HG02981 (cell line): ENCODE data around the gene PPP1R27.

Experiments used
- ATAC-seq: cut with Tn5 transposase; IDR thresholded peaks from one replicate; pipeline ENCODE4 v1.9.1; 2021; ENCODE audit warnings: mild to moderate bottlenecking, moderate library complexity; ENCODE audit not compliant: unreplicated experiment

PPP1R27 gene, protein sequence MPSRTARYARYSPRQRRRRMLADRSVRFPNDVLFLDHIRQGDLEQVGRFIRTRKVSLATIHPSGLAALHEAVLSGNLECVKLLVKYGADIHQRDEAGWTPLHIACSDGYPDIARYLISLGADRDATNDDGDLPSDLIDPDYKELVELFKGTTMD

GRCh38 chr17:81834831-81835267 is at the start of gene PPP1R27:
TSS of gene PPP1R27 (minus strand) at chr17:81835050. CDS start at chr17:81834953, 97 bp downstream.
- no peak for ATAC-seq

GRCh38 chr17:81884520-81884919 is 49.7 kb upstream of the PPP1R27 start:
- no peak for ATAC-seq

GRCh38 chr17:81879121-81879520 is 44.3 kb upstream of the PPP1R27 start:
- no peak for ATAC-seq

- no peak for ATAC-seq
Measured at GRCh38 chr17:81878294-81878693, 43.4 kb upstream of the PPP1R27 start.

DNA sequence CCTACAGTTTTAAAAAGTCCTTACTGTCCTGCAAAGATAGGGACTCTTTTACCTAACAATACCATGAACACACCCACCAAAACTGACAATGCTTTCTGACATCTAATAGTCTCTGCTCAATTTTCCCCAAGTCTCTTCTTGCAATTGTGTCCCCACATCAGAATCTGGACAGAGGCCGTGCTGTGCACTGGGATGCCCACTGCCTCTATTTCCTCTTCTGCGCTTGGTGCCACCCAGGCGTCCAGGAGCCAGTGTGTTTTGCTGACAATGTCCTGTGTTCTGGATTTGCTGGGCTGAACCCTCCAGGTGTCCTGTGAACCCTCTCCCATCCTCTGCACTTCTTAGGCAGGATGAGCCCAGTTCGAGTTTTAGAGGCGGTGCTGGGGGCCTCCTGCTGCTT is 42.7 kb upstream of the PPP1R27 start:
- ATAC-seq = no peak

DNA sequence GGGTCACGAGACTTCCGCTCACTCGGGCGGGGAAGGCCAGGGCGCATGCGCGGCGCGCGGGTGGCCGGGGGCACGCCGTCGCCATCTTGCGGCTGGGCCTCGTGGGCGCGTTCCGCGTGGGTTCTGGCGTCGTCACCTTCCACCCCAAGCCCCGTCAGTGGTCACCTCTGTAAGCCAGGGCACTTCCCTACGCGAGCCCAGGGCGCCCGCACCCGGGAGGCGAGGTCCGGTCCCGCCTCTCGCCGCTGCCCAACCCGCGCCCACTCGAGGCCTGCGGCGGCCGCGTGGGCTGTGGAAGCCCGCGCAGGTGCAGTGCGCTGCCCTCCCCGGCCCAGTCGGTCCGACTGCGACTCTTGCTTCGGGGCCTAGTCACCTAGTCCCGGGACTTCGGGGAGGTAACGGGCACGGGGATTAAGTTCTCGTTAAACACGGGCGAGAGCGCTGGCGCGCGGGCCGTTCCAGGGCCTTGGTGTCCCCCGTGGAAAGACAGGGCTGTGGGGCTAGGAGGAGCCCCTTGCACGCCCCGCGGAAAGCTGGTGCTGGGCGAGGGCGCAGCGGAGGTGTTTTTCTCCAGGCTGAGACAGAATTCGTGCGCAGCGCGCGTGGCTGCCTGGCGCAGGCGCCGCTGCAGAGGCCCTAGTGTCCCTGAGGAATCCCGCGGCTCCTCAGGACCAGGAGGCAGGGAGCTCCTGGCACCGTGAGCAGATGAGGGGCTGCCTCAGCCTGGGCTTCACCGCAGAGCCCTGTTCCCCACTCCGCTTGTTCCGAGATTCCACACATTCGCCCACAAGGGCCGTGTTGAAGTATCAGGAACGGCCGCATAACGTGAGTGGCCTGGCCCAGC is 36.8 kb upstream of the PPP1R27 start:
- peak; percentile 47 for ATAC-seq

DNA sequence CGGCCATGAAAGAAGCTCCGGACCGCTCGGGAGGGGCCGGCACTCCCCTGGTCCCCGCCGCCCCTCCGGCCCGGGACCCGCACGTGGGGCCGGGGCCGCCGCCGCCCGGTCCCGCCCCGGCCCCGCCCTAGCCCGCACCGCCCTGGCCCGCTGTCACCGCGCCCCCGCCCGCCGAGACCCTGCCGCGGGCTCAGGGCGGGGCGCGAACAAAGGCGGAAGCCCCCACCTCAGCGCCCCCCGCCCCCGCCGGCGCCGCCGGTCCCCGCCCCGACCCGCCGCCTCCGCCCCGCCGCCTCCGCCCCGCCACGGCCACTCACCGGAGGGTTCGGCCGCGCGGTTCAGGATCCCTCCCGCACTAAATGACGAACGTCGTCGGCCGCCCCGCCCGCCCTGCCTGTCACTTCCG is 36.1 kb upstream of the PPP1R27 start, which contains the start of gene ARHGDIA:
ARHGDIA (minus strand) TSS at position 357 of the 406 bp plus-strand sequence. CDS start 1,407 bp downstream, outside the sequence.
- ATAC-seq = peak; percentile 7

GRCh38 chr17:81870131-81870980 is 35.5 kb upstream of the PPP1R27 start:
- peak; percentile 12 for ATAC-seq

GRCh38 chr17:81869221-81870130 is 34.6 kb upstream of the PPP1R27 start:
- ATAC-seq = no peak

GRCh38 chr17:81868674-81869220 is 33.9 kb upstream of the PPP1R27 start:
- no peak for ATAC-seq

DNA sequence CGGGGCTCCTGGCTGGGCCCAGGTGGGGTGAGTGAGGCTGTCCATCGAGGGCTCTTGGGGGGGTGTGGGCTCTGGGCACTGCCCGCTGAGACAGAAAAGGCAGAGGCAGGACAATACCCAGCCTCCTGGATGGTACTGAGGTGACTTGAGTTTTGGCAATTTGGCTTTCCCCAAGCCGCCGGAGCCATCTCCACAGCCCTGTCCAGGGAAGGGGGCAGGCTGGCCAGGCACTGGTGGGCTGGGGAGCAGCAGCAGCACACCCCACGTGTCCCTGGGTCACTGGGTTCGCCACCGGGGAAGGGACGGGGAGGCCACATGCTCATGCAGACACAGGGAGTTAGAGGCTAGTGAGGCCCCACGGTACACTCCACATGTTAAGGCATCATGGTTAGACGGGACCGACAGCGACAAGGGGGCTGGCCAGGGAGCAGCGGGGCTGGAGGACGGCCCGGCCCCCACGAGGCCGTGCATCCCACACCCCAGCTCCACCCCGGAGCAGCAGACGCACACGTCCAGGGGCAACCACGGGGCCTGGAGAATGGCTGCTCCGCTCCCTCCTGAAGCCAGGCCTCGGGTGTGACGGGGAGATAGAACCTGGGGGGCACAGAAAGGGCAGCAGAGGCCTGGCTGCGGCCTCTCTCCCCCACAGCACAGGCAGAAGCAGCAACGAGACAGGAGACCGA is 33.3 kb upstream of the PPP1R27 start:
- no peak for ATAC-seq

DNA sequence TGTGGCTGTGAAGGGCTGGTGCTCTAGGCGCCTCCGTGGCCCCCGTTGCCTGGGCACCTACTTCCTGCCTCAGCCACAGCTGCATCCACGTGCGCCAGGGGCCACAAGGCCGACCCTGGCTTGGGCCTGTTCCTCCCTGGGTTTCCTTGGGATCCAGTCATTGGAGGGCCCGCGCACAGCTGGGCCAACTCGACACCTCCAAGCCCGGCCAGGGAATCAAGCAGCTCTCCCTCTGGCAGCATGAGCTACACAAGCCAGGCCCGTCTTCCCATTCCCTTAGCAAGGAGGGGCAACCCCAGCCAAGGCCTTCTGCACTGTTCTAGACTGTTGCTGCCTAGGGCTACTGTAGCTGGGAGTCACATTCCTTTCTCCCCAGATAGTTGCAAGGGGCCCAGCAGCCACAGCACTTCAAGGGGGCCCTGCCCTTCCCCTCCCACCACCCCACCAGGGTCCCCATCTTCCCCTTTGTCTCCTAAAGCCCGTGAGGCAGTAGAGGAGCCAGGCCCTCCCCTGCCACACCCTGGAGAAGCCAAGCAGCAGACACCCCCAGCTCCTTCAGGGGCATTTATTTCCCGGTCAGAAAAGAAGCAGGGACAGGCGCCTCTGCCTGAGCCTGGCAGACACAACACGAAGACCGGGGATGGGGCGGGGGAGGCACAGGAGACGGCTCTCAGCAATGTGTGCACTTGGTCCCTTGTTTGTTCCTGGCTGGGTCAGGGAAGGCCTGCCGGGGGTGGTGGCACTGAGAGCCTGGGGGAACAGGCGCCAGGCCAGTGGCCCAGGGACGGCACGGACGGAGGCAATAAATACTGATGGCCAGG is 32.5 kb upstream of the PPP1R27 start:
- no peak for ATAC-seq

GRCh38 chr17:81866440-81867169 is 31.8 kb upstream of the PPP1R27 start:
- ATAC-seq = no peak

GRCh38 chr17:81865733-81866439 is 31.0 kb upstream of the PPP1R27 start:
- ATAC-seq = no peak

DNA sequence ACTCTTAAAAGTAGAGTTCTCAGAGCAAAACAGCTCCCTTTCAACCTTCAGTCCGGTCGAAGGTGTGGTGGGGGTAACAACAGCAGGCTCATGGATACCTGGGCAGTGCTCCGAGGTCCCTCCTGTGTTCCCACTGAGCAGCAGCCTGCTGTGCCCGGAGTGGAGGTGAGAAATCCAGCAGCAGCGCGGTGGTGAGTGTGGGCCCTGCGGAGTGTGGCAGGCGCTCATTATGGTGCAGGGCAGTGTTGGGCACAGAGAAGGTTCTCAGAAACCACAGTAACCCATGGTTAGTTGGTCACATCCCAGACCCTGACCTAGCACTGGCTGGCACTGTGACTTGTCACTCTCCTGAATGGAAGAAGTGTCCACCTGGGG is 30.5 kb upstream of the PPP1R27 start:
- ATAC-seq = no peak

DNA sequence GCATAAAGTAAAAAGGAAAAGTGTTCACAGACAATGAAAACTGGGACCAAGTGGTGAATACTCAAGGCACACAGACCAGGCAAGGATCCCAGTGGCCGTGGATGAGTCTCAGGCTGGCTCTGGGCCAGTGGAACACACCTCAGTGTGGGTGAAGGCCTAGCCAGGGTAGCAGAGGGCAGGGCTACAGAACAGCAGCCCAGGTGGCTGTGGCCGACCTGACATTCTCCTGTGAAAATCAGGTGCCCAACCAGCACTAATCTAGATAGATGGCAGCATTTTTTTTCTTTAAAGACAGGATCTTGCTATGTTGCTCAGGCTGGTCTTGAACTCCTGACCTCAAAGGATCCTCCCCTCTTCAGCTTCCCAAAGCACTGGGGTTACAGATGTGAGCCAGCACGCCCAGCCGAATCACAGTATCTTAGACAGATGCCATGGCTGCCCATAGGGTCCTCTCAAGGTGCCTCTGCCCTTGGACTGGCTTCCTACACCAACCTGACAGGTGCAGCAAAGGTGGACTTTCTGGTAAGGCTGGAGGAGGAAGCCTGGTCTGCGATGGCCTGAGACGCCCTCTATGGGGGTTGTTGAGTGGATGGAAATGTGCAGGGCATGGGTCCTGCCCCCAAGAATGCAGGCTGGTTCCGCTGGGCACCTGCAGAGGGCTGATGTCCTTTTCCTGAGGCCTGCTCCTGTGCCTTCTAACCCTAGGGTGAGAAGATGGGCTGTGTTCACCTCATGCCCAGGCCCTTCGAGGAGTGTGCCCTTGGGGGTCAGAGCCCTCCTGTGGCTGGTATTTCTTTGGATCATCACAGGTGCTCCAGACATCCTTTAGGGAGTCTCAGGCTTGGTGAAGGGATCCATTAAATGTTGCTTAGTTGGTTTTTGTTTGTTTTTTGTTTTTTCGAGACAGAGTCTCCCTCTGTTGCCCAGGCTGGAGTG is 29.3 kb upstream of the PPP1R27 start:
- ATAC-seq = no peak
